ENCODE data around the gene RIIAD1.

DNA sequence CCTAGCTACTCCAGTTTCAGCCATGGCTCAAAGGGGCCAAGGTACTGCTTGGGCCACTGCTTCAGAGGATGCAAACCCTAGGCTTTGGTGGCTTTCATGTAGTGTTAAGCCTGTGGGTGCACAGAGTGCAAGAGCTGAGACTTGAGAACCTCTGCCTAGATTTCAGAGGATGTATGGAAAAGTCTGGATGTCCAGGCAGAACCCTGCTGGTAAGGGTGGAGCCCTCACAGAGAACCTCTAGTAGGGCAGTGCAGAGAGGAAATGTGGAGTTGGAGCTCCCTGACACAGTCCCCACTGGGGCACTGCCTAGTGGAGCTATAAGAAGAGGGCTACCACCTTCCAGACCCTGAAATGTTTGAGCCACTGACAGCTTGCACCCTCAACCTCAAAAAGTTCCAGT lies 16.2 kb downstream of the RIIAD1 start:
- TF ChIP-seq EZH2 (IDR thresholded peaks at IDR 0.05; ENCODE audit: insufficient read depth, poor library complexity, severe bottlenecking) (no peak), EZH2phosphoT487 (IDR thresholded peaks at IDR 0.05; ENCODE audit: insufficient read depth, low read depth) (no peak)
